HCT116 (cell line): ENCODE data around the gene TOP1.

Source experiments
- MAX ChIP-seq: IDR thresholded peaks from 2 replicates; pipeline ENCODE4 v1.6.1; 2012
- POLR2AphosphoS5 ChIP-seq: IDR thresholded peaks from 2 replicates; pipeline ENCODE4 v1.6.1; 2011; ENCODE audit warnings: mild to moderate bottlenecking, low read depth, low read length, moderate library complexity
- SP1 ChIP-seq: IDR thresholded peaks from 2 replicates; pipeline ENCODE4 v1.6.1; 2012; ENCODE audit warnings: low read depth

GRCh38 chr20:41134362-41135186 is 106.0 kb downstream of the TOP1 start:
- TF ChIP-seq POLR2AphosphoS5 (no peak), MAX (no peak), SP1 (no peak)
